PC-3 (cell line): ENCODE measurements around the gene RIC8B.

Source experiments
- CTCF ChIP-seq: fragments of 300-600 bp; sonication (generic); conservative IDR thresholded peaks from 2 replicates; pipeline ENCODE4 v1.5.1; 2017; ENCODE audit warnings: antibody characterized with exemption, low read depth, mild to moderate bottlenecking, low read length
- EZH2 ChIP-seq: fragments of 300-600 bp; sonication (generic); IDR thresholded peaks from one replicate; pipeline ENCODE4 v1.6.1; 2017; ENCODE audit warnings: antibody characterized with exemption, mild to moderate bottlenecking, low read length; ENCODE audit not compliant: unreplicated experiment

GRCh38 chr12:106886932-106887331, 112.5 kb downstream of the RIC8B start:
- TF ChIP-seq CTCF (no peak), EZH2 (no peak)
